Gastrocnemius medialis (tissue), 4 donors: ENCODE results near the gene SPRR2D. TPM values are rescaled to one million over a fixed set of nuclear protein-coding genes. Genes with fewer than 3 reads are reported as not detected.
"Not testable (repeated sequence)": the region's sequence is repeated elsewhere in the genome, so short reads cannot be mapped to it uniquely, and the experiment has no call there.

Experiments
- ATAC-seq, 2 donors: fragments of 150-250 bp; one replicate each; pipeline ENCODE4 v1.9.1; 2016
- DNase-seq, 2 donors: peaks; one replicate each; pipeline ENCODE4 v3.0.0-alpha.2; 2019
- H3K27ac ChIP-seq, 4 donors: fragments of 200-600 bp; sonication (generic); 1 replicate in 1 of 4; 2 replicates in 3 of 4; pipeline ENCODE4 v1.5.1; 2016 to 2018; ENCODE audit warnings: mild to moderate bottlenecking in 2 of 4, moderate library complexity in 1 of 4
- H3K27me3 ChIP-seq, 3 donors: fragments of 200-600 bp; sonication (generic) in 2 of 3; 1 replicate in 1 of 3; 2 replicates in 2 of 3; pipeline versions ENCODE4 v1.5.1 to v1.6.0; 2016 to 2019; ENCODE audit warnings: mild to moderate bottlenecking in 1 of 3, moderate library complexity in 1 of 3
- H3K36me3 ChIP-seq, 2 donors: fragments of 200-600 bp; sonication (generic) in 1 of 2; one replicate each; pipeline ENCODE4 v1.5.1; 2017 to 2018
- H3K4me1 ChIP-seq, 2 donors: fragments of 200-600 bp; sonication (generic) in 1 of 2; one replicate each; pipeline ENCODE4 v1.5.1; 2016 to 2017; ENCODE audit warnings: mild to moderate bottlenecking in 2 of 2
- H3K4me3 ChIP-seq, 4 donors: fragments of 200-600 bp; sonication (generic) in 3 of 4; 1 replicate in 1 of 4; 2 replicates in 3 of 4; pipeline ENCODE4 v1.5.1; 2016 to 2019; ENCODE audit warnings: mild to moderate bottlenecking in 2 of 4
- H3K9me3 ChIP-seq, 3 donors: fragments of 200-600 bp; sonication (generic) in 2 of 3; 1 replicate in 1 of 3; 2 replicates in 2 of 3; pipeline ENCODE4 v1.5.1; 2016 to 2019
- CTCF ChIP-seq, 5 experiments: fragments of 450-650 bp in 3 of 5; fragments of 200-600 bp in 2 of 5; sonication (generic) in 2 of 5; IDR thresholded peaks in 4 of 5; conservative IDR thresholded peaks in 1 of 5; 1 replicate in 4 of 5; 2 replicates in 1 of 5; pipeline ENCODE4 v1.5.1; 2016 to 2019; ENCODE audit warnings: antibody characterized with exemption in 5 of 5, mild to moderate bottlenecking in 3 of 5, moderate library complexity in 3 of 5
- POLR2A ChIP-seq, 2 donors: fragments of 450-650 bp; IDR thresholded peaks; one replicate each; pipeline ENCODE4 v1.6.1; 2017; ENCODE audit warnings: antibody characterized with exemption in 2 of 2, mild to moderate bottlenecking in 2 of 2, moderate library complexity in 2 of 2
- in situ Hi-C, 4 donors: fragments of 200-750 bp; cut with MboI; loops; one replicate each; pipeline versions ENCODE4 v1.15.0 to v1.8.0; 2017; ENCODE audit warnings: low sequenced_read_pairs in 4 of 4
- intact Hi-C: fragments of 100-400 bp; cut with DNase I; formaldehyde crosslinking; loops from one replicate; pipeline ENCODE4 v1.15.1; 2023; ENCODE audit warnings: low total_unique reads
- total RNA-seq, 4 donors: library from RNA; depleted of rRNA; stranded (reverse); fragments of >200 nt; gene quantifications; one replicate each; pipeline versions ENCODE4 v1.1.0 to v1.2.3, GENCODE V29; 2016

Gene SPRR2D
- total RNA-seq, 4 donors from 2014 or later, result not detected

- no peak within 1 kb of the TSS for H3K27ac ChIP-seq
- no peaks in the 10 kb centered on the region for H3K9me3 ChIP-seq
- ATAC-seq (no peak), DNase-seq (no peak)
- in situ Hi-C loops (no loop called here), intact Hi-C loops (no loop called here)
- H3K27me3 ChIP-seq, result no peaks in the 10 kb centered on the region
- no peaks in the 10 kb centered on the region for H3K4me1 ChIP-seq
- no peak for TF ChIP-seq POLR2A (IDR thresholded peaks at IDR 0.05)
- no peak for TF ChIP-seq CTCF (IDR thresholded peaks at IDR 0.05 in 4 of 5, conservative IDR thresholded peaks at IDR 0.05 in 1 of 5)
- no peak within 1 kb of the TSS for H3K4me3 ChIP-seq
- no peaks in the 10 kb centered on the region for H3K36me3 ChIP-seq
Observed at GRCh38 chr1:153057375-153057774, 16.5 kb upstream of the SPRR2D start, which contains the start of gene SPRR2A. SPRR2A (minus strand) TSS chr1:153057512; CDS start chr1:153056735, 777 bp downstream.

- H3K4me1 ChIP-seq, ATAC-seq, H3K27me3 ChIP-seq, in situ Hi-C loops, H3K4me3 ChIP-seq, H3K36me3 ChIP-seq, DNase-seq, H3K9me3 ChIP-seq, intact Hi-C loops, H3K27ac ChIP-seq: not testable (repeated sequence)
Observed at GRCh38 chr1:153056111-153056510, 15.2 kb upstream of the SPRR2D start.

- H3K27ac ChIP-seq, result no peak overlapping the region
- H3K36me3 ChIP-seq, result no peaks in the 10 kb centered on the region
- no peaks in the 10 kb centered on the region for H3K27me3 ChIP-seq
- TF ChIP-seq POLR2A (IDR thresholded peaks at IDR 0.05) (no peak), CTCF (IDR thresholded peaks at IDR 0.05 in 4 of 5, conservative IDR thresholded peaks at IDR 0.05 in 1 of 5) (no peak)
- no peak for DNase-seq
- H3K4me3 ChIP-seq, result no peak overlapping the region
- no peaks in the 10 kb centered on the region for H3K4me1 ChIP-seq
- in situ Hi-C loops, result no loop called here
- no peak for ATAC-seq
- no peaks in the 10 kb centered on the region for H3K9me3 ChIP-seq
- intact Hi-C loops, result no loop called here
Observed at GRCh38 chr1:153049211-153049610, 8.3 kb upstream of the SPRR2D start.

- no peaks in the 10 kb centered on the region for H3K9me3 ChIP-seq
- intact Hi-C loops (no loop called here), in situ Hi-C loops (no loop called here)
- no peaks in the 10 kb centered on the region for H3K36me3 ChIP-seq
- H3K27ac ChIP-seq, result no peak overlapping the region
- TF ChIP-seq CTCF (IDR thresholded peaks at IDR 0.05 in 4 of 5, conservative IDR thresholded peaks at IDR 0.05 in 1 of 5) (no peak), POLR2A (IDR thresholded peaks at IDR 0.05) (no peak)
- no peaks in the 10 kb centered on the region for H3K27me3 ChIP-seq
- H3K4me1 ChIP-seq, result no peaks in the 10 kb centered on the region
- ATAC-seq, result no peak
- H3K4me3 ChIP-seq, result no peak overlapping the region
- DNase-seq, result no peak
Observed at GRCh38 chr1:153035211-153035610, 5.7 kb downstream of the SPRR2D start.

GRCh38 chr1:153032677-153033308 lies 8.1 kb downstream of the SPRR2D start:
- Histone ChIP-seq H3K27me3 (no peaks in the 10 kb centered on the region), H3K4me1 (no peaks in the 10 kb centered on the region), H3K36me3 (no peaks in the 10 kb centered on the region), H3K4me3 (no peak overlapping the region), H3K9me3 (no peaks in the 10 kb centered on the region), H3K27ac (no peak overlapping the region)
- DNase-seq (no peak), ATAC-seq (no peak)
- intact Hi-C loops, result no loop called here
- no peak for TF ChIP-seq CTCF (IDR thresholded peaks at IDR 0.05 in 4 of 5, conservative IDR thresholded peaks at IDR 0.05 in 1 of 5)
- no peak for TF ChIP-seq POLR2A (IDR thresholded peaks at IDR 0.05)
- in situ Hi-C loops, result no loop called here
